ENCODE data around the gene BAG1. TPM values are rescaled to one million over a fixed set of nuclear protein-coding genes. Genes with fewer than 3 reads are reported as not detected.

The BAG1 gene
- total and polyA plus RNA-seq, 4 donors, result 35.1 to 55.2 (median 43.0) TPM

GRCh38 chr9:33290247-33291030 is 25.9 kb upstream of the BAG1 start, which contains the start of gene NFX1 (continued):
- TF ChIP-seq CTCF (IDR thresholded peaks at IDR 0.05; ENCODE audit: low read depth, low read length, missing input control) (no peak), YY1 (IDR thresholded peaks at IDR 0.05) (peak; percentile 94), HNF4A (conservative IDR thresholded peaks at IDR 0.05) (peak in 1 of 2 donors; percentile 8), JUND (IDR thresholded peaks at IDR 0.05) (peak in 1 of 2 donors; percentile 57), ZBTB33 (IDR thresholded peaks at IDR 0.05) (peak; percentile 95), FOXA2 (IDR thresholded peaks at IDR 0.05) (peak; percentile 63), ATF3 (IDR thresholded peaks at IDR 0.05) (peak; percentile 84), HNF4G (IDR thresholded peaks at IDR 0.05) (no peak), GABPA (IDR thresholded peaks at IDR 0.05 in 1 of 2, conservative IDR thresholded peaks at IDR 0.05 in 1 of 2) (peak; percentile 68 to 95)

GRCh38 chr9:33289936-33290246 is 25.4 kb upstream of the BAG1 start:
- Histone ChIP-seq H3K4me1 (ENCODE audit: control insufficient read depth in 4 of 4, insufficient read depth in 4 of 4, low read length in 3 of 4) (peaks cover 17 to 48% (median 34%) of the 10 kb centered on the region in 4 donors), H3K9ac (ENCODE audit: low read depth in 1 of 2, low read length in 2 of 2) (peak overlapping the region; percentile 61 to 97), H3K27me3 (ENCODE audit: control insufficient read depth in 4 of 4, insufficient read depth in 4 of 4, low read length in 3 of 4) (no peaks in the 10 kb centered on the region), H3K36me3 (ENCODE audit: control insufficient read depth in 4 of 4, insufficient read depth in 3 of 4, low read depth in 1 of 4, low read length in 3 of 4) (peaks cover 0 to 7% (median 0%) of the 10 kb centered on the region in 4 donors), H3K9me3 (ENCODE audit: control insufficient read depth in 4 of 4, low read length in 3 of 4) (no peaks in the 10 kb centered on the region), H3K27ac (ENCODE audit: low read depth in 1 of 2, low read length in 2 of 2) (peak overlapping the region; percentile 99 to 100), H3K4me3 (ENCODE audit: low read depth in 1 of 3, low read length in 3 of 3) (peak overlapping the region; percentile 51 to 87 (median 55))
- under 1% methylated on average over 14 of the region's 14 CpGs for WGBS
- TF ChIP-seq REST (IDR thresholded peaks at IDR 0.05) (no peak), RXRA (IDR thresholded peaks at IDR 0.05) (no peak), TAF1 (conservative IDR thresholded peaks at IDR 0.05) (no peak), SP1 (IDR thresholded peaks at IDR 0.05) (no peak), FOXA1 (IDR thresholded peaks at IDR 0.05) (no peak), HNF4A (conservative IDR thresholded peaks at IDR 0.05) (no peak), EGR1 (IDR thresholded peaks at IDR 0.05; ENCODE audit: low read depth in 2 of 2) (no peak), HNF4G (IDR thresholded peaks at IDR 0.05) (no peak), FOXA2 (IDR thresholded peaks at IDR 0.05) (no peak), NR2F2 (IDR thresholded peaks at IDR 0.05) (no peak), ATF3 (IDR thresholded peaks at IDR 0.05) (no peak), CTCF (IDR thresholded peaks at IDR 0.05; ENCODE audit: low read depth, low read length, missing input control) (no peak)
- no peak for DNase-seq (ENCODE audit: low spot score)

All from liver (tissue), 9 donors.